PFSK-1 (cell line): ENCODE measurements around the gene SLC36A1.

ENCODE experiments used
- FOXP2 ChIP-seq: optimal IDR thresholded peaks from 2 replicates; pipeline ENCODE3; 2011; ENCODE audit warnings: borderline replicate concordance, control low read depth, inconsistent platforms; ENCODE audit not compliant: insufficient read depth; ENCODE audit errors: extremely low read length, extremely low read depth
- POLR2AphosphoS5 ChIP-seq: IDR thresholded peaks from 2 replicates; pipeline ENCODE4 v1.6.1; 2012; ENCODE audit warnings: low read depth, mild to moderate bottlenecking, control low read depth, low read length, moderate library complexity
- REST ChIP-seq, 2 experiments: IDR thresholded peaks; 2 replicates each; pipeline versions ENCODE4 v1.6.1 to v1.8.0; 2011 to 2012; ENCODE audit warnings: low read depth in 2 of 2, low read length in 2 of 2, control low read depth in 1 of 2, inconsistent platforms in 1 of 2, mild to moderate bottlenecking in 1 of 2, moderate library complexity in 1 of 2; ENCODE audit not compliant: insufficient read depth in 1 of 2
- SIN3A ChIP-seq: IDR thresholded peaks from 2 replicates; pipeline ENCODE4 v1.6.1; 2012; ENCODE audit warnings: mild to moderate bottlenecking, low read length, moderate library complexity, borderline replicate concordance; ENCODE audit not compliant: insufficient read depth
- TAF1 ChIP-seq: IDR thresholded peaks from 2 replicates; pipeline ENCODE4 v1.6.1; 2012; ENCODE audit warnings: low read length, control low read depth, borderline replicate concordance; ENCODE audit not compliant: insufficient read depth

GRCh38 chr5:151464101-151464500, 16.7 kb downstream of the SLC36A1 start:
- TF ChIP-seq REST (IDR thresholded peaks at IDR 0.05; ENCODE audit: insufficient read depth in 1 of 2, low read depth in 2 of 2, low read length in 2 of 2) (no peak), FOXP2 (no peak), TAF1 (no peak), POLR2AphosphoS5 (no peak), SIN3A (no peak)
